Breast epithelium (tissue), 4 donors: ENCODE measurements around the gene HDAC4. TPM values are rescaled to one million over a fixed set of nuclear protein-coding genes. Genes with fewer than 3 reads are reported as not detected.

Source experiments
- DNase-seq, 2 donors: peaks; one replicate each; pipeline ENCODE4 v3.0.0-alpha.2; 2019; ENCODE audit warnings: low spot score in 2 of 2
- H3K27ac ChIP-seq, 2 donors: fragments of 200-600 bp; sonication (generic) in 1 of 2; one replicate each; pipeline ENCODE4 v1.5.1; 2016 to 2019; ENCODE audit warnings: mild to moderate bottlenecking in 1 of 2
- H3K27me3 ChIP-seq, 2 donors: fragments of 200-600 bp; sonication (generic) in 1 of 2; one replicate each; pipeline versions ENCODE4 v1.5.1 to v1.6.0; 2017 to 2019; ENCODE audit warnings: control low read depth in 1 of 2, mild to moderate bottlenecking in 1 of 2
- H3K36me3 ChIP-seq: fragments of 200-600 bp; one replicate; pipeline ENCODE4 v1.5.1; 2019
- H3K4me1 ChIP-seq, 2 donors: fragments of 200-600 bp; sonication (generic); one replicate each; pipeline ENCODE4 v1.5.1; 2016 to 2019; ENCODE audit warnings: control low read depth in 1 of 2
- H3K4me3 ChIP-seq, 3 donors: fragments of 200-600 bp; sonication (generic); 1 replicate in 2 of 3; 2 replicates in 1 of 3; pipeline ENCODE4 v1.5.1; 2016 to 2019; ENCODE audit warnings: mild to moderate bottlenecking in 3 of 3, moderate library complexity in 2 of 3
- H3K9me3 ChIP-seq, 2 donors: fragments of 200-600 bp; sonication (generic) in 1 of 2; one replicate each; pipeline ENCODE4 v1.5.1; 2016 to 2019; ENCODE audit warnings: control low read depth in 1 of 2
- POLR2A ChIP-seq: fragments of 450-650 bp; IDR thresholded peaks from one replicate; pipeline ENCODE4 v1.6.1; 2016; ENCODE audit warnings: antibody characterized with exemption, mild to moderate bottlenecking, moderate library complexity
- POLR2AphosphoS5 ChIP-seq, 3 donors: sonication (generic); formaldehyde crosslinking; IDR thresholded peaks; one replicate each; pipeline ENCODE4 v1.6.1; 2017; ENCODE audit warnings: antibody characterized with exemption in 3 of 3
- intact Hi-C: fragments of 100-400 bp; cut with DNase I; formaldehyde crosslinking; loops from one replicate; pipeline ENCODE4 v1.15.1; 2023; ENCODE audit warnings: low total_unique reads
- total RNA-seq, 3 donors: library from RNA; depleted of rRNA; stranded (reverse); fragments of >200 nt; gene quantifications; one replicate each; pipeline ENCODE4 v1.1.0, GENCODE V29; 2016
- TF ChIP-seq, protein P1 (sequence below), 3 donors: fragments of 450-650 bp; IDR thresholded peaks; one replicate each; pipeline ENCODE4 v1.5.1; 2016 to 2017; ENCODE audit warnings: antibody characterized with exemption in 3 of 3, mild to moderate bottlenecking in 3 of 3, moderate library complexity in 3 of 3

HDAC4 gene
- total RNA-seq, 3 donors from 2014 or later, result 20.3 to 36.0 (median 32.8) TPM

DNA sequence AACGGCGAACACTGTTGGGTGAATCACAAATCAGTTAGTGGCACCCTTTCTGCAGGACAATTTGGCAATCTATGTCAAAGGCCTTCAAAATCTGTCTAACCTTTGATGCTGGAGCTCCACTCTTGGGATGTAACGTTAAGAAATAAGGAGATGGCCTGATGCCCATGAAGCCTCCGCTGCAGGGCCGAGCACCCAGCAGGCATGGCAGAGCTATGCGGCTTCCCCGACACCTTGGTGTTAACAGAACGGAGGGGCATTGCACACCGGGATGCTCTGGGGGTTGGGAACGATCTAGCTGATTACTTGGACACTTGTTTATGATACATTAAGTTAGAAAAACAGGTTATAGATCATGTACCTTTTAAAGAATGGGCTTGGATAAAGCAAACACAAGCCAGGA lies 265.3 kb downstream of the HDAC4 start:
- no peaks in the 10 kb centered on the region for H3K4me1 ChIP-seq
- DNase-seq, result no peak
- H3K27ac ChIP-seq, result no peak overlapping the region
- no peak overlapping the region for H3K4me3 ChIP-seq
- no peaks in the 10 kb centered on the region for H3K9me3 ChIP-seq
- no peaks in the 10 kb centered on the region for H3K27me3 ChIP-seq
- TF ChIP-seq, protein P1, sequence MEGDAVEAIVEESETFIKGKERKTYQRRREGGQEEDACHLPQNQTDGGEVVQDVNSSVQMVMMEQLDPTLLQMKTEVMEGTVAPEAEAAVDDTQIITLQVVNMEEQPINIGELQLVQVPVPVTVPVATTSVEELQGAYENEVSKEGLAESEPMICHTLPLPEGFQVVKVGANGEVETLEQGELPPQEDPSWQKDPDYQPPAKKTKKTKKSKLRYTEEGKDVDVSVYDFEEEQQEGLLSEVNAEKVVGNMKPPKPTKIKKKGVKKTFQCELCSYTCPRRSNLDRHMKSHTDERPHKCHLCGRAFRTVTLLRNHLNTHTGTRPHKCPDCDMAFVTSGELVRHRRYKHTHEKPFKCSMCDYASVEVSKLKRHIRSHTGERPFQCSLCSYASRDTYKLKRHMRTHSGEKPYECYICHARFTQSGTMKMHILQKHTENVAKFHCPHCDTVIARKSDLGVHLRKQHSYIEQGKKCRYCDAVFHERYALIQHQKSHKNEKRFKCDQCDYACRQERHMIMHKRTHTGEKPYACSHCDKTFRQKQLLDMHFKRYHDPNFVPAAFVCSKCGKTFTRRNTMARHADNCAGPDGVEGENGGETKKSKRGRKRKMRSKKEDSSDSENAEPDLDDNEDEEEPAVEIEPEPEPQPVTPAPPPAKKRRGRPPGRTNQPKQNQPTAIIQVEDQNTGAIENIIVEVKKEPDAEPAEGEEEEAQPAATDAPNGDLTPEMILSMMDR (IDR thresholded peaks at IDR 0.05), result no peak
- no peak for TF ChIP-seq POLR2AphosphoS5 (IDR thresholded peaks at IDR 0.05)
- TF ChIP-seq POLR2A, result no peak
- peaks cover 5% of the 10 kb centered on the region for H3K36me3 ChIP-seq
- intact Hi-C loops, result no loop called here

DNA sequence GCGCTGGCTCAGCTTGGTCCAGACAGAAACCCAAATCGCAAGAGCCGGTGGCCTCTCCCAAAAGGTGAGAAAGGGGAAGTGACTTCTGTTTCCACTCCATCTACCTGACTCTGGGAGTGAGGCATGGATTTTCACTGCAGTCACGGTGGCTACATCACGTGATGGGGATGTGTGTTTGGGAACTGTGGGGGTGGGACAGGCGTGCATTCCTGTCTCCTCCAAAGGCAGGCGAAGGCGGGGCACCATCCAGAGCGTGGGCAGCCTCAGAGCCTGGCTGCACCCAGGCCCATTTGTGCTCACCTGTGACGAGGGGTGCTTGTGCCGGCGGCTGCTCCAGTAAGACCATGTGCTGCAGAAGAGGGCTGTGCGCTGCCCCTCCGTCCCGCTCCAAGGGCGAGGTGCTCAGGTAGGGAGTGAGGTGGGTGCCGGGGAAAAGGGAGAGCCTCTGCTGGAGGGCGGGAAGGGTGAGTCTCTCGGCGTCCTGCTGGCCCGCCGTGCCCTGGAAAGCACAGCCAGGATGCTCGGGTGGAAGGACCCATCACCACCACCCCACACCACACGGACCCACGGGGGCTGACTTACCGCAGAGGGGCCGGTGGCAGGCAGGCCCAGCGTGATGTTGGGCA lies 266.8 kb downstream of the HDAC4 start:
- H3K27ac ChIP-seq, result no peak overlapping the region
- no peak for DNase-seq

DNA sequence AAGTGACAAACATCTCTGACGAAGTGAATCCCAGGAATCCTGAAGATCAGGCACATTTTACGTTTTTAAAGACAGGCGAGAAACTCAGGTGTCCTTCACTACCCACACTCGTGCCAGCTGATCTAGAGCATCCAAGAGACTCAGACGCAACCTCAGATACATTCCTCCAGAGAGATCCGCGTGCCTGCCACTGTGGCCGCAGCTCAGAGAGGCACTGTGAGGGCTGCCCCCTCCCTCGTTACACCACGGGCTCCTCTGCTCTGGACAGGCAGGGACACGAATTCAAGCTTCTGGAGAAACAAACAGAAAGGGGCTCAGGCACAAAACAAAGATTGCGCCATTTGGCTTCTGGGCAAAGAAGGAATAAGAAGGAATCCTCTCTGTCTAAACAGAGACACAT lies 268.0 kb downstream of the HDAC4 start:
- TF ChIP-seq POLR2AphosphoS5 (IDR thresholded peaks at IDR 0.05) (no peak), POLR2A (no peak)
- TF ChIP-seq, protein P1 (IDR thresholded peaks at IDR 0.05), result no peak
- H3K27ac ChIP-seq, result no peak overlapping the region

More for the DNA sequence above, 266.8 kb downstream of the HDAC4 start:
- H3K27me3 ChIP-seq, result no peaks in the 10 kb centered on the region
- TF ChIP-seq, protein P1 (IDR thresholded peaks at IDR 0.05), result no peak
- no peak for TF ChIP-seq POLR2AphosphoS5 (IDR thresholded peaks at IDR 0.05)
- intact Hi-C loops, result no loop called here
- no peaks in the 10 kb centered on the region for H3K9me3 ChIP-seq
- no peaks in the 10 kb centered on the region for H3K4me1 ChIP-seq
- peaks cover 5% of the 10 kb centered on the region for H3K36me3 ChIP-seq
- no peak overlapping the region for H3K4me3 ChIP-seq

DNA sequence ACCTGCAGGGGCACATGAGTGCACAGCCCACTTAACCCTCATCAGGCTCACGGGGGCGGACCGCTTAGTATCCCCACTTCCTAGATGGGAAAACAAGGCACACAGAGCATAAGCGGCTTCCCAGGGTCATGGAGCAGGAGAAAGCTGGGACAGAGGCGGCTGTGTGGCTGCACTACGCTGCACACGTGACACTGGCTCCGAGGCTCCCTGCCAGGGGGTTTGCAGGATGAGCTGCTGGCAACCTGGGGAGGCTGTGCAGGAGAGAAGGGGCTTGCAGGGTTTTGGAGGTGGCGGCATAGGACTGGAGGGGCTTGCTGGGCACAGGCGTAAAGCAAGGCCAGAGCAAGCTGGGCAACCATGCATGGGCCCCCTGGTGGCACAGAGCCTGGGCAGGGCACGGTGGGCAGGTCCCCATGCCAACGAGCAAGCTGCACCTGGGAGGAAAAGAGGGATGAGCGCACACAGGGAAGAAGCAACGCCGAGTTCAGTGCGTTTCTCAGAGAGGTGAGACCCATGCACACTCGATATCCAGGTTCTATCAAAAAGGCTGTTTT lies 268.6 kb downstream of the HDAC4 start:
- H3K4me3 ChIP-seq, result no peak overlapping the region
- intact Hi-C loops, result loop anchor here (1.0 kb wide), 1 partner anchor 37 kb away; no protein-coding TSS in a partner anchor
- peaks cover 5% of the 10 kb centered on the region for H3K36me3 ChIP-seq
- H3K9me3 ChIP-seq, result no peaks in the 10 kb centered on the region
- no peak overlapping the region for H3K27ac ChIP-seq
- no peaks in the 10 kb centered on the region for H3K27me3 ChIP-seq
- no peak for DNase-seq
- no peaks in the 10 kb centered on the region for H3K4me1 ChIP-seq
- TF ChIP-seq POLR2AphosphoS5 (IDR thresholded peaks at IDR 0.05), result no peak

More for the DNA sequence above, 268.0 kb downstream of the HDAC4 start:
- no peaks in the 10 kb centered on the region for H3K27me3 ChIP-seq
- H3K36me3 ChIP-seq, result peaks cover 5% of the 10 kb centered on the region
- H3K4me1 ChIP-seq, result no peaks in the 10 kb centered on the region
- H3K9me3 ChIP-seq, result no peaks in the 10 kb centered on the region
- H3K4me3 ChIP-seq, result no peak overlapping the region
- DNase-seq, result no peak
- intact Hi-C loops, result loop anchor here (1.0 kb wide), 1 partner anchor 37 kb away; no protein-coding TSS in a partner anchor

DNA sequence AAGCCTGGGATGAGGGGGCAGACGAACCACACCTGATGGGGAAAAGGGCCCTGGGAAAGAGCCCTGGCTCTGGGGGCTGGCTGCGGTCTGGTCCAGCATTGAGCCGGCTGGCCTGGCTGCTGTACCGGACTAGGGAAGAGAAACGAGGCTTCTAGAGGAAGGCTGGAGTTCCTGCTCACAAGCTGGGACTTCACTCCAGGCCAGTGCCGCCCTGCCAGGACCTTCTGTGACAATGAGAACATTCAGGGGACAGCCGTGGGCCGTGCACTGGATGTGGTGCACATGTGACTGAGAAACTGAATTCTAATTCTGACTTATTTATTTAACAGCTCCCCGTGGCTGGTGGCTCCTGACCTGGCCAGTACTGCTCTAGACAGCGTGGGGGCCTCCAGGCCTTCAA lies 269.3 kb downstream of the HDAC4 start:
- intact Hi-C loops, result no loop called here

More for the DNA sequence above, 269.3 kb downstream of the HDAC4 start:
- Histone ChIP-seq H3K36me3 (peaks cover 5% of the 10 kb centered on the region), H3K4me1 (no peaks in the 10 kb centered on the region), H3K9me3 (no peaks in the 10 kb centered on the region), H3K27me3 (no peaks in the 10 kb centered on the region), H3K27ac (no peak overlapping the region), H3K4me3 (no peak overlapping the region)
- TF ChIP-seq POLR2AphosphoS5 (IDR thresholded peaks at IDR 0.05) (no peak), POLR2A (no peak)
- TF ChIP-seq, protein P1 (IDR thresholded peaks at IDR 0.05), result no peak
- DNase-seq, result no peak
